Caco-2 (cell line): ENCODE measurements around the gene TMEM9. TPM values are rescaled to one million over a fixed set of nuclear protein-coding genes. Genes with fewer than 3 reads are reported as not detected.

ENCODE experiments used
- BruUV-seq: library from RNA; stranded (reverse); fragments of 400-500 nt; replicated peaks from 2 replicates; lab custom pipeline; 2021; lab: Mats Ljungman, UMichigan
- CTCF ChIA-PET: fragments of 300-600 bp; sonication (Branson Sonifier 250); formaldehyde crosslinking; loops from one replicate; lab custom pipeline; 2022; ENCODE audit warnings: antibody characterized with exemption; lab: Charles Lee
- POLR2A ChIA-PET: fragments of 300-600 bp; sonication (Branson Sonifier 250); formaldehyde crosslinking; loops from one replicate; lab custom pipeline; 2022; ENCODE audit warnings: antibody characterized with exemption; lab: Charles Lee
- DNase-seq, 2 experiments: peaks; one replicate each; pipeline versions ENCODE4 v3.0.0 to v3.0.0-alpha.2; 2020 to 2022
- H3K27me3 ChIP-seq: replicated peaks from 2 replicates; pipeline ENCODE4 v1.6.0; 2011; ENCODE audit warnings: low read length; ENCODE audit not compliant: control insufficient read depth, insufficient read depth
- H3K36me3 ChIP-seq: 2 replicates; pipeline ENCODE4 v1.5.1; 2011; ENCODE audit warnings: low read length; ENCODE audit not compliant: control insufficient read depth, insufficient read depth
- H3K4me1 ChIP-seq: fragments of 250-450 bp; sonication (Bioruptor Pico); 2 replicates; pipeline ENCODE4 v1.5.1; 2020; ENCODE audit warnings: mild to moderate bottlenecking
- H3K4me3 ChIP-seq: 2 replicates; pipeline ENCODE4 v1.5.1; 2011; ENCODE audit warnings: low read depth, mild to moderate bottlenecking, control low read depth, low read length
- H3K9me3 ChIP-seq: fragments of 250-450 bp; sonication (Bioruptor Pico); 2 replicates; pipeline ENCODE4 v1.5.1; 2020; ENCODE audit warnings: mild to moderate bottlenecking, moderate library complexity
- H3K27ac Mint-ChIP-seq: one replicate; pipeline ENCODE4 v1.8.0; 2022; ENCODE audit warnings: mixed read lengths; ENCODE audit not compliant: unreplicated experiment
- H3K27me3 Mint-ChIP-seq: one replicate; pipeline ENCODE4 v1.8.0; 2022; ENCODE audit warnings: mixed read lengths; ENCODE audit not compliant: insufficient read depth, unreplicated experiment
- H3K36me3 Mint-ChIP-seq: one replicate; pipeline ENCODE4 v1.8.0; 2022; ENCODE audit warnings: mild to moderate bottlenecking, mixed read lengths; ENCODE audit not compliant: insufficient read depth, unreplicated experiment
- H3K4me1 Mint-ChIP-seq: one replicate; pipeline ENCODE4 v1.8.0; 2022; ENCODE audit warnings: low read depth, mixed read lengths; ENCODE audit not compliant: unreplicated experiment
- H3K4me3 Mint-ChIP-seq: one replicate; pipeline ENCODE4 v1.8.0; 2022; ENCODE audit warnings: mild to moderate bottlenecking, moderate library complexity, mixed read lengths; ENCODE audit not compliant: unreplicated experiment
- H3K9me3 Mint-ChIP-seq: one replicate; pipeline ENCODE4 v1.8.0; 2022; ENCODE audit warnings: mixed read lengths; ENCODE audit not compliant: unreplicated experiment
- CTCF ChIP-seq, 2 experiments: fragments of 200-600 bp in 1 of 2; IDR thresholded peaks; 1 replicate in 1 of 2; 2 replicates in 1 of 2; pipeline versions ENCODE4 v1.5.1 to v1.8.0; 2011 to 2022; ENCODE audit warnings: antibody characterized with exemption in 1 of 2, control low read depth in 1 of 2, inconsistent platforms in 1 of 2, low read depth in 1 of 2, low read length in 1 of 2, mild to moderate bottlenecking in 1 of 2, moderate library complexity in 1 of 2; ENCODE audit not compliant: insufficient read depth in 1 of 2, severe bottlenecking in 1 of 2, unreplicated experiment in 1 of 2
- intact Hi-C: fragments of 100-400 bp; cut with micrococcal nuclease; formaldehyde crosslinking; loops from one replicate; pipeline ENCODE4 v1.10.0; 2022; ENCODE audit not compliant: unreplicated experiment
- total RNA-seq: library from RNA; stranded (reverse); gene quantifications from 2 replicates; pipeline ENCODE4 v1.2.3, GENCODE V29; 2022

Gene TMEM9
- total RNA-seq, 1 experiment from 2014 or later: 125 TPM

DNA sequence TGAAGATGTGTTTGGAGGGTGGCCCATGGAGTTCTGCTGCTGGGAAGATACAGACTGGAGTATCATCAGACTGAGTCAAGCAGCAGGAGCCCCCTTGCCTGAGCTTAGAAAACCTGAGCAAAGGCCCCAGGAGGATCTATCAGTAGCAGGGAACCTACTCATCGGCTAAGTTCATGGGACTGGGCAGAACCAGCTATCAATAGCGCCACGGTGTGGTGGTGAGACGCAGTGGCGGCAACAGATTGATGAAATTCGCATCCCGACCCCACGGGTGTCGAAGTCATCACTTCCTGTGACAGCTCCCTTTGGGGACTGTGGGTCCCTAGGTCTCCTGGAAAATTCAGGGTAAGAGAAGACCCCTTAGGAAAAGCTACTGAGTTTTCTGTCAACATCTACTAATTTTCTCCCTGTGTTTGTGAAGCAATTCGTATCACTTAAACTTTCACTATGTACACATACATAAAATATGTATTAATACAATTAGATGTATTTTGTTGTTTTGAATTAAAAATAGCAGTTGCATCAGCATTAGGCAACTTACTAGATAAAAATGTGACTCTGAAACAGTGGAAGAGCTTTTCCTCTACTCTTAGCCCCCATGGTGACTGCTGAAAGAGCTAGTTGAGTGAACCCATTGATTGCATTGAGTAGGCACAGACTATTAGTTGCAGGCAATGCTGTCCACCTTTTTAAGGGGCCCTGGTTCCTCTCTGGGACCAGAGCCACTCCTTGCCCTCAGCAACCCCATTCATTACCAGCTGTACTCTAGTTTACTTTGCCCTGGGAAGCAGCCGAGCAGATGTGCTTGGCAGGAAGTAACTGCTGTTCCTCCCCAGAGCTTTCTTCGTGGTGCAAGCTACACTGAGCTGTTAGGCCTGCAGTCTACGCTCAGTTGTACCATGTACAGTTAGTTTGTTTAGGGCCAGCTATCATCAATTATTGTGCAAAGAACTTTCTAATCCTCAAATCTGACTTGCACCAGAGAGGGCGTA, 34.8 kb downstream of the TMEM9 start:
- H3K4me3 Mint-ChIP-seq: no peak overlapping the region
- POLR2A ChIA-PET: no interaction called here
- no peaks in the 10 kb centered on the region for H3K36me3 ChIP-seq
- no peaks in the 10 kb centered on the region for H3K9me3 ChIP-seq
- no peak overlapping the region for H3K27ac Mint-ChIP-seq
- CTCF ChIA-PET: interaction anchor here (0.6 to 1.1 kb wide), 7 partner anchors 8 to 561 kb away, joined by 3 to 4 read pairs (median 4); no protein-coding TSS in a partner anchor
- peak in 1 of 2 experiments; percentile 42 for DNase-seq
- BruUV-seq: no TSS peak
- no peak overlapping the region for H3K4me3 ChIP-seq
- H3K27me3 ChIP-seq: no peaks in the 10 kb centered on the region; the same call in 1 of the 2 replicates
- H3K4me1 ChIP-seq: no peaks in the 10 kb centered on the region
- peaks cover 2% of the 10 kb centered on the region for H3K27me3 Mint-ChIP-seq
- H3K36me3 Mint-ChIP-seq: no peaks in the 10 kb centered on the region
- intact Hi-C loops: no loop called here
- TF ChIP-seq CTCF (IDR thresholded peaks at IDR 0.05; ENCODE audit: insufficient read depth in 1 of 2, low read depth in 1 of 2, low read length in 1 of 2, severe bottlenecking in 1 of 2, unreplicated experiment in 1 of 2): peak; percentile 36 to 49
- no peaks in the 10 kb centered on the region for H3K9me3 Mint-ChIP-seq
- H3K4me1 Mint-ChIP-seq: no peaks in the 10 kb centered on the region

GRCh38 chr1:201116091-201116490, 38.2 kb downstream of the TMEM9 start:
- no peaks in the 10 kb centered on the region for H3K36me3 ChIP-seq
- ChIA-PET POLR2A (no interaction called here), CTCF (interaction anchor here (0.6 to 1.3 kb wide), 3 partner anchors 30 to 1153 kb away, joined by 3 to 6 read pairs (median 4); no protein-coding TSS in a partner anchor)
- H3K4me3 ChIP-seq: no peak overlapping the region
- no peak for DNase-seq
- Mint-ChIP-seq H3K36me3 (no peaks in the 10 kb centered on the region), H3K4me1 (peaks cover 8% of the 10 kb centered on the region), H3K4me3 (no peak overlapping the region), H3K27ac (no peak overlapping the region), H3K9me3 (no peaks in the 10 kb centered on the region), H3K27me3 (no peaks in the 10 kb centered on the region)
- 0 out of 2 replicates have a peak, but pooled peaks cover 3% of the 10 kb centered on the region for H3K4me1 ChIP-seq
- TF ChIP-seq CTCF (IDR thresholded peaks at IDR 0.05; ENCODE audit: insufficient read depth in 1 of 2, low read depth in 1 of 2, low read length in 1 of 2, severe bottlenecking in 1 of 2, unreplicated experiment in 1 of 2): no peak
- no TSS peak for BruUV-seq
- intact Hi-C loops: no loop called here
- no peaks in the 10 kb centered on the region; the same call in 1 of the 2 replicates for H3K27me3 ChIP-seq
- H3K9me3 ChIP-seq: no peaks in the 10 kb centered on the region

DNA sequence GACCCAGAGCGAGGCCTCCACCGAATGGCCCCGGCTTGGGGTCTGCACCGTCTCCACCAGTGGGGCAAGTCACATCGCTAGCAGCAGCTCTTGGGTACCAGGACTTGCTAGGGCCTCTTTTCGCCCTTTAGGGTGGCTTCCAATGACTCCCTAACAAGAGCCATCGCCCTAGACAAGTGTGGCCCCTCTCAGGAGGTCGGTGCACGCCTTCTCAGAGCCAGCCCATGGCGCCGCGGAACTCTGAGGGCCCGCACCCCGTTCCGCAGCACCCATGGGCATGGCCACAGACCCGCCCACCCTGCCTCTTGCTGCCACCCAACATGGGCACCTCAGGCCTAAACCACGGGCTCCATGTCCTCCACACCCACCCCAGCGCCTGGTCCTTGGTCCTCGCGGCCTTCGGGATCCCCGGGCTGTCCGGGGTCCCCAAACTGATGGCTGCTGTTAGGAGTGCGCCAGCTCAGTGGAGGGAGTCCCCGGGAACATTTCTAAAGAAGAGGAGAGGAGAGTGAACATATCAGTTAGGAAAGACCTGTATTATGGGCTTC, 38.8 kb downstream of the TMEM9 start:
- DNase-seq: no peak
- CTCF ChIA-PET: interaction anchor here (0.9 kb wide), 1 partner anchor 73 kb away, joined by 3 read pairs; no protein-coding TSS in a partner anchor
- Histone ChIP-seq H3K36me3 (no peaks in the 10 kb centered on the region), H3K4me3 (no peak overlapping the region), H3K4me1 (0 out of 2 replicates have a peak, but pooled peaks cover 7% of the 10 kb centered on the region), H3K27me3 (no peaks in the 10 kb centered on the region), H3K9me3 (no peaks in the 10 kb centered on the region)
- no peak overlapping the region for H3K27ac Mint-ChIP-seq
- peaks cover 14% of the 10 kb centered on the region for H3K4me1 Mint-ChIP-seq
- POLR2A ChIA-PET: no interaction called here
- no TSS peak for BruUV-seq
- H3K9me3 Mint-ChIP-seq: no peaks in the 10 kb centered on the region
- H3K36me3 Mint-ChIP-seq: no peaks in the 10 kb centered on the region
- no peaks in the 10 kb centered on the region for H3K27me3 Mint-ChIP-seq
- intact Hi-C loops: no loop called here
- no peak for TF ChIP-seq CTCF (IDR thresholded peaks at IDR 0.05; ENCODE audit: insufficient read depth in 1 of 2, low read depth in 1 of 2, low read length in 1 of 2, severe bottlenecking in 1 of 2, unreplicated experiment in 1 of 2)
- H3K4me3 Mint-ChIP-seq: no peak overlapping the region
